WTC11 (cell line): ENCODE data around the gene GRIN2A. TPM values are rescaled to one million over a fixed set of nuclear protein-coding genes. Genes with fewer than 3 reads are reported as not detected.

Experiments used
- ATAC-seq: fragments of 200-7000 bp; cut with Tn5 transposase; 2 replicates; pipeline ENCODE4 v1.10.0; 2021; ENCODE audit warnings: mild to moderate bottlenecking, moderate library complexity
- CTCF ChIA-PET: fragments of 300-600 bp; sonication (Branson Sonifier 250); formaldehyde crosslinking; loops from one replicate; lab custom pipeline; 2021; ENCODE audit warnings: antibody characterized with exemption; lab: Charles Lee
- POLR2A ChIA-PET: fragments of 350-600 bp; sonication (Branson Sonifier 250); formaldehyde crosslinking; loops from one replicate; lab custom pipeline; 2021; ENCODE audit warnings: antibody characterized with exemption; lab: Charles Lee
- DNase-seq: peaks from one replicate; pipeline ENCODE4 v3.0.0; 2021; ENCODE audit warnings: low spot score
- H3K27ac Mint-ChIP-seq: 2 replicates; pipeline ENCODE4 v1.8.0; 2021; ENCODE audit warnings: mixed read lengths
- H3K27me3 Mint-ChIP-seq: 2 replicates; pipeline ENCODE4 v1.8.0; 2021; ENCODE audit warnings: low read depth, mild to moderate bottlenecking, moderate library complexity, mixed read lengths
- H3K36me3 Mint-ChIP-seq: 2 replicates; pipeline ENCODE4 v1.8.0; 2021; ENCODE audit warnings: mixed read lengths
- H3K4me1 Mint-ChIP-seq: 2 replicates; pipeline ENCODE4 v1.8.0; 2022; ENCODE audit warnings: mixed read lengths
- H3K4me3 Mint-ChIP-seq: 2 replicates; pipeline ENCODE4 v1.8.0; 2021; ENCODE audit warnings: mild to moderate bottlenecking, moderate library complexity, mixed read lengths
- H3K9me3 Mint-ChIP-seq: 2 replicates; pipeline ENCODE4 v1.8.0; 2021; ENCODE audit warnings: mixed read lengths
- AFF4 ChIP-seq: sonication (generic); formaldehyde crosslinking; IDR thresholded peaks from 2 replicates; pipeline ENCODE4 v1.8.1; 2023; ENCODE audit warnings: mild to moderate bottlenecking, missing genetic modification reagents, borderline replicate concordance
- ATF2 ChIP-seq: sonication (generic); formaldehyde crosslinking; IDR thresholded peaks from 2 replicates; pipeline ENCODE4 v1.8.1; 2022; ENCODE audit warnings: low read depth, missing genetic modification reagents, borderline replicate concordance
- ATF3 ChIP-seq: sonication (generic); formaldehyde crosslinking; conservative IDR thresholded peaks from 2 replicates; pipeline ENCODE4 v1.8.1; 2022; ENCODE audit warnings: mild to moderate bottlenecking, missing genetic modification reagents
- FOXK1 ChIP-seq: sonication (generic); formaldehyde crosslinking; IDR thresholded peaks from 2 replicates; pipeline ENCODE4 v1.8.0; 2022; ENCODE audit warnings: mild to moderate bottlenecking, moderate library complexity, missing genetic modification reagents
- GTF2I ChIP-seq: fragments of 250-450 bp; sonication (Bioruptor Pico); conservative IDR thresholded peaks from 2 replicates; pipeline ENCODE4 v1.4.0; 2021; ENCODE audit warnings: mild to moderate bottlenecking
- KAT7 ChIP-seq: sonication (generic); formaldehyde crosslinking; IDR thresholded peaks from 2 replicates; pipeline ENCODE4 v1.8.1; 2023; ENCODE audit warnings: missing genetic modification reagents, mild to moderate bottlenecking, borderline replicate concordance
- MLX ChIP-seq: sonication (generic); formaldehyde crosslinking; IDR thresholded peaks from 2 replicates; pipeline ENCODE4 v1.8.1; 2023; ENCODE audit warnings: mild to moderate bottlenecking, missing genetic modification reagents, moderate library complexity
- NFATC4 ChIP-seq: fragments of 250-450 bp; sonication (Bioruptor Pico); IDR thresholded peaks from 2 replicates; pipeline ENCODE4 v1.9.0; 2021; ENCODE audit warnings: mild to moderate bottlenecking
- RELA ChIP-seq: sonication (generic); formaldehyde crosslinking; IDR thresholded peaks from 2 replicates; pipeline ENCODE4 v1.8.1; 2022; ENCODE audit warnings: missing genetic modification reagents, mild to moderate bottlenecking, borderline replicate concordance
- STAT6 ChIP-seq: sonication (generic); formaldehyde crosslinking; conservative IDR thresholded peaks from 2 replicates; pipeline ENCODE4 v1.8.1; 2023; ENCODE audit warnings: mild to moderate bottlenecking, low read depth, missing genetic modification reagents, moderate library complexity
- ZMAT4 ChIP-seq: fragments of 250-450 bp; sonication (Bioruptor Pico); IDR thresholded peaks from 2 replicates; pipeline ENCODE4 v1.9.0; 2021; ENCODE audit warnings: mild to moderate bottlenecking
- ZNF219 ChIP-seq: sonication (generic); formaldehyde crosslinking; IDR thresholded peaks from 2 replicates; pipeline ENCODE4 v1.8.0; 2023; ENCODE audit warnings: missing genetic modification reagents, mild to moderate bottlenecking, borderline replicate concordance
- ZNF281 ChIP-seq: sonication (generic); formaldehyde crosslinking; IDR thresholded peaks from 2 replicates; pipeline ENCODE4 v1.8.0; 2023; ENCODE audit warnings: mild to moderate bottlenecking, missing genetic modification reagents
- ZNF396 ChIP-seq: fragments of 250-450 bp; sonication (Bioruptor Pico); IDR thresholded peaks from 2 replicates; pipeline ENCODE4 v1.8.0; 2021; ENCODE audit warnings: mild to moderate bottlenecking, moderate library complexity, borderline replicate concordance
- ZNF425 ChIP-seq: fragments of 250-450 bp; sonication (Bioruptor Pico); conservative IDR thresholded peaks from 2 replicates; pipeline ENCODE4 v1.9.0; 2021; ENCODE audit warnings: mild to moderate bottlenecking
- ZNF532 ChIP-seq: fragments of 250-450 bp; sonication (Bioruptor Pico); IDR thresholded peaks from 2 replicates; pipeline ENCODE4 v1.9.0; 2021; ENCODE audit warnings: mild to moderate bottlenecking, borderline replicate concordance
- total RNA-seq: library from RNA; stranded (reverse); gene quantifications from 3 replicates; pipeline ENCODE4 v1.2.3, GENCODE V29; 2021

Gene GRIN2A
- total RNA-seq, 1 experiment from 2014 or later, result 3.5 TPM

- no peak for ATAC-seq
- peaks cover 50% of the 10 kb centered on the region for H3K4me1 Mint-ChIP-seq
- H3K27me3 Mint-ChIP-seq, result no peaks in the 10 kb centered on the region
- H3K36me3 Mint-ChIP-seq, result peaks cover 4% of the 10 kb centered on the region; the same call in 1 of the 2 replicates
- H3K27ac Mint-ChIP-seq, result no peak overlapping the region
- DNase-seq, result no peak
- H3K9me3 Mint-ChIP-seq, result no peaks in the 10 kb centered on the region
- no peak overlapping the region for H3K4me3 Mint-ChIP-seq
- ChIA-PET POLR2A (no interaction called here), CTCF (interaction anchor here (1.1 kb wide), 1 partner anchor 109 kb away, joined by 3 read pairs; no protein-coding TSS in a partner anchor)
- TF ChIP-seq RELA, result no peak
- no peak for TF ChIP-seq STAT6 (CRISPR knock-in tag)
- TF ChIP-seq MLX, result no peak
- TF ChIP-seq ZNF281 (CRISPR knock-in tag), result no peak
- TF ChIP-seq ATF2 (CRISPR knock-in tag), result no peak
- TF ChIP-seq NFATC4, result no peak
- no peak for TF ChIP-seq FOXK1 (CRISPR knock-in tag)
- no peak for TF ChIP-seq AFF4 (CRISPR knock-in tag)
- no peak for TF ChIP-seq ZNF396 (CRISPR knock-in tag)
- no peak for TF ChIP-seq ZNF219
- TF ChIP-seq ZMAT4 (CRISPR knock-in tag), result no peak
- no peak for TF ChIP-seq ATF3 (CRISPR knock-in tag)
- no peak for TF ChIP-seq GTF2I (CRISPR knock-in tag)
- no peak for TF ChIP-seq ZNF425 (CRISPR knock-in tag)
- TF ChIP-seq ZNF532 (CRISPR knock-in tag), result no peak
- TF ChIP-seq KAT7, result no peak
These were observed 424.5 kb downstream of the GRIN2A start for GRCh38 chr16:9757687-9758086.
